Mesendoderm (in vitro differentiated cells): ENCODE results near the gene GGT7.
"Not testable (repeated sequence)": the region's sequence is repeated elsewhere in the genome, so short reads cannot be mapped to it uniquely, and the experiment has no call there.

ENCODE experiments used
- DNase-seq: peaks from one replicate; pipeline ENCODE4 v3.0.0; 2013
- H2AK5ac ChIP-seq: 2 replicates; pipeline ENCODE4 v1.6.1; 2013; ENCODE audit warnings: low read length, inconsistent platforms
- H2BK120ac ChIP-seq: 2 replicates; pipeline ENCODE4 v1.6.1; 2013; ENCODE audit warnings: low read depth, mild to moderate bottlenecking, low read length, moderate library complexity, mixed read lengths
- H2BK15ac ChIP-seq: replicated peaks from 2 replicates; pipeline ENCODE4 v1.6.1; 2013; ENCODE audit warnings: low read depth, mild to moderate bottlenecking, moderate library complexity
- H2BK5ac ChIP-seq: 2 replicates; pipeline ENCODE4 v1.6.1; 2013; ENCODE audit warnings: low read length, inconsistent platforms
- H3K18ac ChIP-seq: 2 replicates; pipeline ENCODE4 v1.6.1; 2013; ENCODE audit warnings: mild to moderate bottlenecking, low read length, mixed read lengths
- H3K23ac ChIP-seq: one replicate; pipeline ENCODE4 v1.6.1; 2013; ENCODE audit warnings: low read length
- H3K27ac ChIP-seq: 2 replicates; pipeline ENCODE4 v1.5.1; 2013; ENCODE audit warnings: low read depth, mild to moderate bottlenecking, inconsistent platforms, low read length, moderate library complexity
- H3K27me3 ChIP-seq: 2 replicates; pipeline ENCODE4 v1.6.1; 2013; ENCODE audit warnings: low read length, control low read depth, mild to moderate bottlenecking, inconsistent platforms; ENCODE audit not compliant: insufficient read depth, poor library complexity
- H3K36me3 ChIP-seq: 2 replicates; pipeline ENCODE4 v1.6.1; 2013; ENCODE audit warnings: low read length, inconsistent platforms; ENCODE audit not compliant: control insufficient read depth, insufficient read depth
- H3K4ac ChIP-seq: one replicate; pipeline ENCODE4 v1.6.1; 2013; ENCODE audit warnings: low read depth, mild to moderate bottlenecking, low read length, moderate library complexity
- H3K4me1 ChIP-seq: 2 replicates; pipeline ENCODE4 v1.6.1; 2013; ENCODE audit warnings: low read depth, low read length, inconsistent platforms; ENCODE audit not compliant: control insufficient read depth
- H3K4me2 ChIP-seq: 2 replicates; pipeline ENCODE4 v1.6.1; 2013; ENCODE audit warnings: low read length
- H3K4me3 ChIP-seq: 2 replicates; pipeline ENCODE4 v1.5.1; 2013; ENCODE audit warnings: mild to moderate bottlenecking, low read length
- H3K56ac ChIP-seq: one replicate; pipeline ENCODE4 v1.6.1; 2013; ENCODE audit warnings: low read length
- H3K79me1 ChIP-seq: 2 replicates; pipeline ENCODE4 v1.6.1; 2013; ENCODE audit warnings: low read length, inconsistent platforms
- H3K79me2 ChIP-seq: 2 replicates; pipeline ENCODE4 v1.6.1; 2013; ENCODE audit warnings: mild to moderate bottlenecking, low read length; ENCODE audit not compliant: control insufficient read depth, insufficient read depth
- H3K9ac ChIP-seq: 2 replicates; pipeline ENCODE4 v1.6.1; 2013; ENCODE audit warnings: low read length, inconsistent platforms
- H4K5ac ChIP-seq: one replicate; pipeline ENCODE4 v1.6.1; 2013; ENCODE audit warnings: low read length
- H4K8ac ChIP-seq: one replicate; pipeline ENCODE4 v1.6.1; 2013; ENCODE audit warnings: low read depth, mild to moderate bottlenecking, control low read depth, low read length, moderate library complexity
- WGBS: extraction: QIAGEN DNeasy Blood & Tissue Kit; methylation state at CpG from one replicate; pipeline ENCODE4 v1.1.7; 2013; ENCODE audit warnings: low lambda C conversion rate, missing lambda C conversion rate; ENCODE audit not compliant: insufficient coverage; ENCODE audit errors: extremely low coverage; 5-methylcytosine and 5-hydroxymethylcytosine counted together

The GGT7 gene

DNA sequence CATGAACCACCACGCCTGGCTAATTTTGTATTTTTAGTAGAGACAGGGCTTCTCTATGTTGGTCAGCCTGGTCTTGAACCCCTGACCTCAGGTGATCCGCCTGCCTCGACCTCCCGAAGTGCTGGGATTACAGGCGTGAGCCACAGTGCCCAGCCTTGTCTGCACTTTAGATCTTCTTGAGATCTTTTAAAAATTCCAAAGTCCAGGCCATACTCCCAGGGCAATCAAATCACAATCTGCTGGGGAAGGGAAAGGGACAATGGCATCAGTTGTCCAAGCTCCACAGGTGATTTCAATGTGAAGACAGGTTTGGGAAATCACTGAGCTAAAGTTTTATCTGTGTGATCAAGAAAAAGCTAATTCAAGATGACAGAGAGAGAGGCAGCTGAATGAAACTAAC, 64.1 kb downstream of the GGT7 start:
- Histone ChIP-seq H3K9ac (no peak overlapping the region), H4K8ac (no peak overlapping the region), H3K79me1 (no peaks in the 10 kb centered on the region), H3K4me1 (no peaks in the 10 kb centered on the region), H3K36me3 (no peaks in the 10 kb centered on the region), H3K27me3 (no peaks in the 10 kb centered on the region), H3K18ac (no peak overlapping the region), H2BK120ac (no peak overlapping the region), H3K4ac (no peak overlapping the region), H3K79me2 (no peaks in the 10 kb centered on the region), H2BK5ac (no peak overlapping the region), H3K4me2 (no peak overlapping the region), H3K56ac (no peak overlapping the region), H4K5ac (no peak overlapping the region), H3K27ac (no peak overlapping the region), H2BK15ac (no peak overlapping the region), H3K23ac (no peak overlapping the region), H3K4me3 (no peak overlapping the region), H2AK5ac (no peak overlapping the region)
- no peak for DNase-seq
- whole genome bisulfite sequencing, result no CpG with 5 or more reads among the region's 5 CpGs

DNA sequence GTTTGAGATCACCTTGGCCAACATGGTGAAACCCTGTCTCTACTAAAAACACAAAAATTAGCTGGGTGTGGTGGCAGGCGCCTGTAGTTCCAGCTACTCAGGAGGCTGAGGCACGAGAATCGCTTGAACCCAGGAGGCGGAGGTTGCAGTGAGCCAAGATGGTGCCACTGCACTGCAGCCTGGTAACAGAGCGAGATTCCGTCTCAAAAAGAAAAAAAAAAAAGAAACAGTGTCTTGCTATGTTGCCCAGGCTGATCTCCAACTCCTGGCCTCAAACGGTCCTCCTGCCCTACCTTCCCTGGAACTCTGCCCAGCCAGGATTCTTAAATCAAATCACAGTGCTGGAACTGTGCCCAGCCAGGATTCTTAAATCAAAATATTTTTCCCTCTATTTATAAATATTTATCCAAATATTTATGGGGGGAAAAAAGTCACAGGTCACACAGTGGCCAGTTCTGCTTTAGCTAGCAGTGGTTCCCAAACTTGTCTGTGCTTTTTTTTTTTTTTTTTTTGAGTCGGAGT, 64.7 kb downstream of the GGT7 start:
- not testable (repeated sequence) for H3K4me2 ChIP-seq, H3K36me3 ChIP-seq, H4K8ac ChIP-seq, H3K27ac ChIP-seq, H3K79me2 ChIP-seq, H3K4me1 ChIP-seq, H3K9ac ChIP-seq, H2AK5ac ChIP-seq, H2BK15ac ChIP-seq, H3K27me3 ChIP-seq, H3K79me1 ChIP-seq, H3K23ac ChIP-seq, H3K56ac ChIP-seq, H3K18ac ChIP-seq, H2BK5ac ChIP-seq, H2BK120ac ChIP-seq, H3K4me3 ChIP-seq, H4K5ac ChIP-seq, DNase-seq, H3K4ac ChIP-seq
- WGBS, result no CpG with 5 or more reads among the region's 8 CpGs

DNA sequence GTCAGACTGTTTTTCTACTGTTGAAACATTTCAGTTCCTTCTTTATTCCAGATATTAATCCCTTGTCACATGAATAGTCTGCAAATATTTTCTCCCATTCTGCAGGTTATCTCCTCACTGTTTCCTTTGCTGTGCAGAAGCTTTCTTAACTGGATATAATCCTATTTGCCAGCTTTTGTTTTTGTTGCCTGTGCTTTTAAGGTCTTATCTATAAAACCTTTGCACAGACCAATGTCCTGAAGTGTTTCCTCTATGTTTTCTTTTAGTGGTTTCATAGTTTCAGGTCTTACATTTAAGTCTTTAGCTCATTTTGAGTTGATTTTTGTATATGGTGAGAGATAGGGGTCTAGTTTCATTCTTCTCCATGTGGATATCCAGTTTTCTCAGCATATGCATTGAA, 66.4 kb downstream of the GGT7 start:
- H3K4me2 ChIP-seq, result no peak overlapping the region
- H3K4me1 ChIP-seq, result no peaks in the 10 kb centered on the region
- no peak for DNase-seq

DNA sequence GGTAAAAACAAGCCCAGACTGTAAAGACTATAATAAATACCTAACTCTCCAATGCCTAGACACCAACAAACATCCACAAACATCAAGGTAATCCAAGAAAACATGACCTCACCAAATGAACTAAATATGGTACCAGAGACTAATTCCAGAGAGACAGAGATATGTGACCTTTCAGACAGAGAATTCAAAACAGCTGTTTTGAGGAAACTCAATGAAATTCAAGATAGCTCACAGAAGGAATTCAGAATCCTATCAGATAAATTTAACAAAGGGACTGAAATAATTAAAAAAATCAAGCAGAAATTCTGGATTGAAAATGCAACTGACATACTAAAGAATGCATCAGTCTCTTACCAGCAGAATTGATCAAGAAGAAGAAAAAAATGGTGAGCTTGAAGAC, 73.8 kb downstream of the GGT7 start:
- Histone ChIP-seq H3K27ac (no peak overlapping the region), H2BK120ac (no peak overlapping the region), H3K18ac (no peak overlapping the region), H3K79me2 (no peaks in the 10 kb centered on the region), H3K79me1 (peaks cover 2% of the 10 kb centered on the region), H2AK5ac (no peak overlapping the region), H3K27me3 (no peaks in the 10 kb centered on the region), H2BK5ac (no peak overlapping the region), H3K4me2 (no peak overlapping the region), H4K8ac (no peak overlapping the region), H3K56ac (no peak overlapping the region), H3K4me1 (no peaks in the 10 kb centered on the region), H3K9ac (no peak overlapping the region), H3K4me3 (no peak overlapping the region), H4K5ac (no peak overlapping the region), H3K23ac (no peak overlapping the region), H2BK15ac (no peak overlapping the region), H3K36me3 (no peaks in the 10 kb centered on the region), H3K4ac (no peak overlapping the region)
- DNase-seq, result no peak

More for the DNA sequence above, 66.4 kb downstream of the GGT7 start:
- no peak overlapping the region for H4K8ac ChIP-seq
- H2BK120ac ChIP-seq, result no peak overlapping the region
- H3K23ac ChIP-seq, result no peak overlapping the region
- no peaks in the 10 kb centered on the region for H3K79me2 ChIP-seq
- no peak overlapping the region for H4K5ac ChIP-seq
- no peaks in the 10 kb centered on the region for H3K36me3 ChIP-seq
- no peaks in the 10 kb centered on the region for H3K27me3 ChIP-seq
- H3K56ac ChIP-seq, result no peak overlapping the region
- H2AK5ac ChIP-seq, result no peak overlapping the region
- H2BK15ac ChIP-seq, result no peak overlapping the region
- no peak overlapping the region for H3K9ac ChIP-seq
- H2BK5ac ChIP-seq, result no peak overlapping the region
- H3K4me3 ChIP-seq, result no peak overlapping the region
- H3K4ac ChIP-seq, result no peak overlapping the region
- H3K79me1 ChIP-seq, result no peaks in the 10 kb centered on the region
- no peak overlapping the region for H3K18ac ChIP-seq
- H3K27ac ChIP-seq, result no peak overlapping the region

DNA sequence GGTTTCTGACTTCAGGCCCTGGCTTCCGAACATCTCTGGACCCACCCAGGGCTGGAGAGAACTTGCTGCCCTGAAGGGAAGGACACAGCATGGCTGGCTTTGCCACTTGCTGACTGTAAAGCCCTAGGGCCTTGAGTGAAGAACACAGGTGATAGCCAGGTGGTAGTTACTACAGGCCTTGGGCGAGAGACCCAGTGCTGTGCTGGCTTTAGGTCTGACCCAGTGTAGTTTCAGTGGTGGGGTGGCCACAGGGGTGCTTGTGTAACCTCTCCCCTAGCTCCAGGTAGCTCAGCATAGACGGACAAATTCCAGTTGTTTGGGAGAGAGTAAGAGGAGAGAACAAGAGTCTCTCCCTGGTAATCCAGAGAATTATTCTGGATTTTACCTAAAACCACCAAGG, 74.3 kb downstream of the GGT7 start:
- H3K4me2 ChIP-seq, result no peak overlapping the region
- peaks cover 2% of the 10 kb centered on the region for H3K79me1 ChIP-seq
- no peak overlapping the region for H3K18ac ChIP-seq
- no peak overlapping the region for H2BK5ac ChIP-seq
- no peak overlapping the region for H4K8ac ChIP-seq
- no peaks in the 10 kb centered on the region for H3K79me2 ChIP-seq
- H2BK120ac ChIP-seq, result no peak overlapping the region
- H3K4me1 ChIP-seq, result no peaks in the 10 kb centered on the region
- H3K9ac ChIP-seq, result no peak overlapping the region
- H4K5ac ChIP-seq, result no peak overlapping the region
- DNase-seq, result no peak
- H3K56ac ChIP-seq, result no peak overlapping the region
- H3K4ac ChIP-seq, result no peak overlapping the region
- H3K23ac ChIP-seq, result no peak overlapping the region
- H2AK5ac ChIP-seq, result no peak overlapping the region
- no peaks in the 10 kb centered on the region for H3K27me3 ChIP-seq
- WGBS, result no CpG with 5 or more reads among the region's 3 CpGs
- H3K4me3 ChIP-seq, result no peak overlapping the region
- no peak overlapping the region for H3K27ac ChIP-seq
- no peaks in the 10 kb centered on the region for H3K36me3 ChIP-seq
- H2BK15ac ChIP-seq, result no peak overlapping the region
